NCI-H146 treated with DMSO at 0.1 percent for 48 hours (cell line): Measurements from ENCODE around the gene ANK2.
A peak's percentile ranks its signal among the peaks of the same experiment; 100 is the strongest.
"Not testable (repeated sequence)": the region's sequence is repeated elsewhere in the genome, so short reads cannot be mapped to it uniquely, and the experiment has no call there.

Source experiments
- DNase-seq: peaks from one replicate; lab custom pipeline; 2025; ENCODE audit not compliant: unreplicated experiment; lab: John Stamatoyannopoulos, UW

The ANK2 gene

DNA sequence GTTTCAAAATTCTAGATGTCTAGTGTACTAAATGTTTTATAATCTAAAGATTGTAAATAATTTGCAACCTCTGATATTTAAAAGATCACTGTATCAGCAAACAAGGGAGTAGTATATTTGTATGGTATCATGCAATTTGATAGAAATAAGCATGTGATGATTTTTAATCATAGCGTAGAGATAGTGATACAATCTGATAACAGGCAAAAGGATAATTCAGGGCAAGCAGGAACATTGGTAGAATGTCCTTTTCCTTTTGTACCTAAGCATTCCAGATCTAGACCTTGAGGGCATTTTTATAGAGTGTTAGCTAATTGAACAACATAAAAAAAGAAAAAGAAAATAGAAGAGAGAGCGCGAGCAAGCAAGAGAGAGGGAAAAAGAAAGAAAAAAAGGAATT is 1.4 kb downstream of the ANK2 start:
- no peak for DNase-seq

DNA sequence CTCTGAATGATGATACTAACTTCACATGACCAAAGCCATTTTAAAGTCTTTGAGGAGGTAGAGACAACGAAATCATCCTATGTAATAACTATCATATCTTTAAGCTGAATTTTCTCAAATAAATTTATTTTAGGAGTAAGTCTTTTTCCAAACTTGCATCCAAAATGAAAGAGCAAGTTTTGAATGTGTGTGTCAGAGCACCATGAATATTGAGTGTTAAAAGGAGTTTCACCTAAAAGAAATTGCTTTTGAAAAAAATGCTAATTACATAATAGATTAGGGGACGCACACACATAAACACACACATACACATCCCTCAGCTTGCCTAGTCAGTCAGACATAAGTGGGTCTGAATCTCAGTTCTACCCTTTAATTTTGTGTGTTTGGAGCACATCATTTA is 1.9 kb downstream of the ANK2 start:
- no peak for DNase-seq

DNA sequence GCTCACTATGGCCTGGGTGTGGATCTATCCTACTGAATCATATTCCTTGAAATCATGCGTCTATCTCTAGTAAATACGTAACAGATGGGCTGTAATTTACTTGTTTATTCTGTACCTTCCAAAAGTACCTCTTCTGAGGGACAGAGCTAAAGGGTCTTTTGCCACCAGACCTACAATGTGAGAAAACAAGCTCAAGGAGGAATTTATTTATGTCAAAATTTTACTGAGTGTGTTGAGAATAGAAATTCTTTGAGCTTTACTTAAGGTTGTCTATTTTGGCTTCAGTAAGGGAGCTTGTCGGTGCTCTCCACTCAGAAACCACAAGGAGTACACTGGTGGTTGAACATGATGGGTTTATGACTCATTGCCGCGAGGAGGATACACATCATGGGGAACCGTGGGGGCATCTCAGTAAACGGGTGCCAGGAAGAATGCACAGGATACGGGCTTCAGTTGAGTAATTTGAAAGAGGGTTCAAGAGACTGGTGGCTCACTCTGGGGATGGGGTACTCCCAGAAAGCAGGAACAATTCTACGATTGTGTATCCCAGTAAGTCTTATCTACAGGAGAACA is 3.0 kb downstream of the ANK2 start:
- no peak for DNase-seq

DNA sequence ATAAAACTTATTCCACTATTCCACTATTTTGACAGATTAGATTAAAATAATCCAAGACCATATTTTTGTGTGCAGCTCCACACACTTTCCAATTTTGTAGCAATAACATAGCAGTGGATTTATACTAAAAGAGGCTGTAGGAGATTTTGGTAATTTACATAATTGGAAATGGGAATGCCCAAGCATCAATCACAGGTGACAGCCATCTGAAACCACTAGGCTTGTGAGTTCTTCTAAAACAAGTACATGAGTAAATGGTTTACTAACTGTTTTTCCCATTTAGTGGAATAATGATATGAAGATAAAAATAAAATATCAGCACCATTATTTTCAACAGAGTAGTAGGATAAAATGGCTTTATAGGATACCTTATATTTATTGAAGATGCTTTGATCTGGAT is 4.4 kb downstream of the ANK2 start:
- no peak for DNase-seq

DNA sequence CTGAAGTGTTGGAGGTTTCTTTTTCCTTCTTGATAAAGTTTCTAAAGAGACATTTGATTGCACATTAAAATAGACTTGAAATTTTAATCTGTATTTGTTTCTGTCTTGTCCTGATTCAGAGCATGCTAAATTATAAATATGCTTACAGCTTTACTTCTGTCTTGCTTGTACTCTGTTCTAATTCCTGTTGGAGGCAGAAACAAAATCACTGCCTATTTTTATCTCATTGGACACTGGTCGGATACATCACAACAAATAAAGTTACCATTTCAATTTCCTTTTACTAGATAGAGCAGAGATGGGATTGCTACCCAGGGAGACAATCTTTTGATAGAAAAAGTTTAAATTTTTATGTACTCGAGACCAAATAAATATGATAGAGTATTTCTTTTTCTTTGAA is 6.9 kb downstream of the ANK2 start:
- no peak for DNase-seq

DNA sequence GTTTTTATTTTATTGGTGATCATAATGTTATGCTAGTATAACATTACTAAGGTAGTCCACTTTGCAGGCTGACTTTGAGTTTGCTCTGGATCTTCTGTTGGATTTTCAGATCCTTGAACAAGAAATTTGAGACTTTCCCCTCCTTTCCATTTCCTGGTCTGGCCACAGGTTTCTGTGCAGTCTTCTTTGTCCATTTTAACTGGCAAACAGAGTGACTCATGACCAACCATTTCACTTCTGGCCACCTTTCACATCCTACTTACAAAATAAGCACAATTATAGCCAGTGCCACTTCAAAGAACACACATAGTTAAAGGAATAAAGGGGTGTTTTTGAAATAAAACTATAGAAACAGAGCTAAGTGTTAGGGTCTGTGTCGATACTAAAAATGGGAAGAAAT is 8.4 kb downstream of the ANK2 start:
- peak; percentile 35 for DNase-seq

DNA sequence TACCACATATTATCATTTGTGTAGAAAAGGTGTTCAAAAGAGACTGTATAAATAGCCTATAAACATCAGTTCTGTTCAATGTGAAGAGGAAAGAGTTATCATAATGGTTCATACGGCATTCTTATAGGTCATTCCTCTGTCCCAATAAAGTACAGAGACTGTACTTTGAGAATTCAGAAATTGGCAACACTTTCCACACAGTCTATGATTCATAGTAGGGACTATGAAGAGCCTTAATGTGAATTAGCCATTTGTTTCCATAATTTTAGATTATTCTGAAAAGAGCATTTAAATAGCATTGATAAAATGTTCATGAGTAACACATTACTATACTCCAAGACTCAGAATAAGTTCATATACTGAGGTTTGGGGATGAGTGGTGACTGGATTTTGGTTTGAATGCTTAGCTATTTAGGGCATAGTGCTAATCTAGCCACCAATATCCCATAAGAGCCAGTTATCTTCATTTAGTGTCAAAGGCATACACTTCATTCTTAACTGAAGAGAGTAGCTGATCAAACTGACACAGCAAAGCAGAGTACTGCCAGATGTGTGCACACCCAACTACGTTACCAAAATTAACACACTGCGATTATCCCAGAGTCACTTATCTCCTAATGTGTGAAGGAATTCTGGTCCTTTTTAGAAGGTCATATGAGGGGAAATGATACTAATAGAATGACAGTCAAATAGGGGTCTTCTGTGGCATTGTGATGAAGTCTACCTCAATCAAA is 10.2 kb downstream of the ANK2 start:
- no peak for DNase-seq

DNA sequence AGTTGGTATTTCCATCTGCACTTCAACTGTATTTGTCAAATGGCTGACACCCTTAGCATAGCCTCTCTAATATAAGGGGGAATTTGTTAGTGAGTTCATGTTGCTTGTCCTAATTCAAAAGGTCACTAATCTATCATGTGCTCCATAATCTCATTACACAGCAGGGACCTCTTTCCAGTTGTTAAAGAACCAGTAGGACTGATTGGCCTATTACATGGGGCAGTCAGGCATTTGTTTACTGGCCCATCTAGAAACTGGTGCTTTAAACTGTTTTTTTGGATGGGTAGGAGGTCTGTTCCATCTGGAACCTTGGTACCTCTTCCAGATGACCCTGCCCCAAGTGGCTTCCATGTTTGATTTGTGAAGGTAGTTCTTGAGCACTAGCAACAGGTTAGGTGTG is 11.4 kb downstream of the ANK2 start:
- DNase-seq: peak; percentile 69

DNA sequence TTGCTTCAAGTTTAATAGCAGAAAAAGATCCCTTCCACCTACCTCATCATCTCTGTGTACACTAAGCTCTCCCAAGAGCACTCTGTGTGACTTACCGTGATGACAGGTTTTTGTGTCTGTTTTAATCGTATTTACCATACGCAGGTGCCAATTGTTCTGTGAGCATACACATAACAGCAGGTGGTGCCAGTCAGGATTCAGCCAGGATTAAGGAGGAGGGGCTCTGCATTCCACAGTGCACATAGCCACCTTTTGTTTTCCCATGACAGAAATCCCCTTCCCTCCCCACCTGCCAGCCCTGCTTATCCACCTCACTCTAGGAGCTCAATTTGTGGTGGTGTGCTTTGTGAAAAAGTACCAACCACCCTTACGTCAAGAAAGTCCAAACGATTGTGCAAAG is 14.8 kb downstream of the ANK2 start:
- DNase-seq: peak; percentile 97

DNA sequence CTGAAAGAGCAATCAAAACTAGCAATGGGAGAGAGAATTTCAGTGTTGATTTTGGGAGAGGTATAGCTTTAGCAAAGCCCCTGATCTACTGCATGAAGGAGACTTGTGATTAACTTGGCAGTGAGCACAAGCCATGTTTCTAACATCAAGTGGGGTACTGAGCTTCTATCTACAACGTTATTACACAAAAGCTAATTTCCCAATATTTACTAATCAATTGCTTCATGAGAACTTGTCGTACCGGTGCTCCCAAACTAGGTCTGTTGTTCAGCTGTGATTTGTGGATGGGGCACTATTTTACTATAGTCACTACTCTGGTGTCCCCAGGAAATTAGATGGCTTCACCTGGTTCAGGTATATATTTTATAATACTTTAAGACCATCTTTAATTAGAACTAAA is 16.2 kb downstream of the ANK2 start:
- DNase-seq: no peak

DNA sequence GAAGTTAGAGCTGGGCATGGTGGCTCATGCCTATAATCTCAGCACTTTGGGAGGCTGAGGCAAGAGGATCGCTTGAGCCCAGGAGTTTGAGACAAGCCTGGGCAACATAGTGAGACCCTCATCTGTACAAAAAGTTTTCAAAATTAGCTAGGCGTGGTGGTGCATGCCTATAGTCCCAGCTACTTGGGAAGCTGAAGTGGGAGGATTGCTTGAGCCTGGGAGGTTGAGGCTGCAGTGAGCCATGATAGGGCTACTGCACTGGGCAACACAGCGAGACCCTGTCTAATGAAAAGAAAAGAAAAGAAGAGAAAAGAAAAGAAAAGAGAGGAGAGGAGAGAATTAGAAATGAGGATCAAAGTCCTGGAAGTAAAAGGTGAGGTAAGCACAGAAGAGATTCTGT is 19.3 kb downstream of the ANK2 start:
- DNase-seq: not testable (repeated sequence)

DNA sequence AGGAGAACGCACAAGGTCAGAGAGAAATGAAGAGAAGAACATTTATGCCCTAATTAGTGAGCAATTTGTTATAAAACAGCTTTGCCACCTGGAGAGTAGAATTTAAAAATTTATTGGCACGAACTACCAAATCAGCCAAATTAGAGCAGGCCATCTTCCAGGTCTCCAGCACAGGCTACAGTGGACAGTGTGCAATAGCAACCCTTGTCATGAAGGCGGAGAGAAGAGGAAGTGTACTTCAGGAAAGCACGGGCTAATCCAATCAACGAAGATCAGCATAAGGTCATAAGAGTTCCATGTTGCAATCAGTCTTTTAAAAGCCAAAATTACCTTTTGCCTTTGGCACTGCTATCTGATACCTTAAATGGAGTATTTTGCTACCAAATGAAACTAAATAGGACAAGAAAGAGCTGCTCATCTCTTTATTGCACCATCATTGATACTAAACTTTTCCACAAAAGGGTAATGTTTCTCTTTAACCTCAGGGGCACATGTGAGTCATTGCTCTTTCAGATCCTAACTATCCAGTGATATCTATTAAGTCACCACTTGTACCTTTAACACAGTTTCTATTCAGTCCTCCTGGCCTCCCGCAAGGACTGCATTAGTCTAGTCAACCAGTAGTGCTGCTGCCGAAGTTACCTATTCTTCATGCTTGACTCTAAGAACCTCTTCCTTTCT is 19.9 kb downstream of the ANK2 start:
- DNase-seq: no peak

DNA sequence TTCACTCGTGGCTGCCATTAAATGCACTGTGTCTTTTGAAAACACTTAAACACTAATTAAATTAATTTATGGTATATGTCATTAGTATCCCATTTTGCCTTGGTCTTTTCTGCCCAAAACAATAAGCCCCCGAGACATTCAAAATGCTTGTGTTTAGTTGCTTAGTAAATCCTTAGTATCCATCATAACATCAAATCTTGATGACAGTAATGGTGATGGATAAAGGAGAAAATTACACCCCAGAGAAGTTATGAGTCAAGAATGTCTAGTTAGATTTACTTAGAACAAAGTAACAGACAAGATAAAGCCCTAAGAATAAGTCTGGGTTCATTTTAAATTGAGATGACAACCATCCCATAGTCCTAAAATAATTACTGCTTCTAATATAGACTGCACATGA is 21.3 kb downstream of the ANK2 start:
- no peak for DNase-seq

DNA sequence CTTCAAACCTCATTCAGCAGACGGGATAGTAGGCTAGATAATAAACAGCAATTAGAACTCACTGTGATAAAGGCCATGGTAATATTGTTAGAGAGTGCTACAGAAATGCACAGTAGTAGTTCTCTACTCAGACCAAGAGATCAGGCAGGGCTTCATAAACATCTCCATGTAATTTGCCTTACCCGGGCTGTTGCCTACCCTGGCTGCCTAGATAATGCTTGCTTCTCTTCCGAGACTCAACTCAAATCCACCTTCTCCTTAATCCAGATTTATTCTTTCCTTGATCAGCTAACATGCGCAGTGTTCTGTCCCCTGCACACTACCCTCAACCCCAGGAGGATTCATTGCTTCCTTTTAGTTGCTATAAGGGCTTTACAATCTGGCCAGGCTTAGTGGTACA is 21.8 kb downstream of the ANK2 start:
- no peak for DNase-seq

DNA sequence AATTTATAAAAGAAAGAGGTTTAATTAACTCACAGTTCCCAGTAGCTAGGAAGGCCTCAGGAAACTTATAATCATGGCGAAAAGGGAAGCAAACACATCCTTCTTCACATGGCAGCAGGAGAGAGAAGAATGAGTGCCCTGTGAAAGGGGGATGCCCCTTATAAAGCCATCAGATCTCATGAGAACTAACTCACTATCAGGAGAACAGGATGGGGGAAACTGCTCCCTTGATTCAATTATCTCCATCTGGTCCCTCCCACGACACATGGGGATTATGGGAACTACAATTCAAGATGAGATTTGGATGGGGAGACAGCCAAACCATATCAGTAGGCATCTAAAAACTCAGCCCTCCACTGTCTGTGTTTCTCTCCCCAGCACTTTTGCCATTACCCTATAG is 22.4 kb downstream of the ANK2 start:
- no peak for DNase-seq

DNA sequence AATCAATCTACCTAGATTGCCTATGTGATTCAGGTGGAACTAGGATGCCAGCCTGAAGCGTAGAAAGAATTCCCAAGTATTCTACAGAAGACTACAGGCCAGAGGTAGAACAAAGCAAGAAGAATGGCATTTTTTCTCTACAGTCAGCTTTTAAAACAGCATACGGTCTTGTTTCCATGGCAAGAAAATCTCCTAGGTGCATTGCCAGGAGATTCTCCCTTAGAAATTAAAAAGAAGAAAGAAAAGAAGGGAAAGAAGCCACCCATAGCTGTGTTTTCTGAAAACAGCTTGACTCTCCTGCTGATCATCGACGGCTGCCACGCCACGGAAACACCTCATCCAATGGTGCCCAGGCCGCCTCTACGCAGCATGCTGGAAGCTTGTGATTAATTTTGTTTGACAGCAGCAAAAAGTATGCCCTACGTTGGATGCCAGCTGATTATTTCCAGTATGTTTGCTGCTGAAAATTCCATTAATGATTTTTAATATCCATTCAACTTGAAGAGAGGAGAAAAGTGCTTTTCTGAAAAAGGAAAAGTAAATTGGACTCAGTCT is 24.1 kb downstream of the ANK2 start:
- DNase-seq: no peak

DNA sequence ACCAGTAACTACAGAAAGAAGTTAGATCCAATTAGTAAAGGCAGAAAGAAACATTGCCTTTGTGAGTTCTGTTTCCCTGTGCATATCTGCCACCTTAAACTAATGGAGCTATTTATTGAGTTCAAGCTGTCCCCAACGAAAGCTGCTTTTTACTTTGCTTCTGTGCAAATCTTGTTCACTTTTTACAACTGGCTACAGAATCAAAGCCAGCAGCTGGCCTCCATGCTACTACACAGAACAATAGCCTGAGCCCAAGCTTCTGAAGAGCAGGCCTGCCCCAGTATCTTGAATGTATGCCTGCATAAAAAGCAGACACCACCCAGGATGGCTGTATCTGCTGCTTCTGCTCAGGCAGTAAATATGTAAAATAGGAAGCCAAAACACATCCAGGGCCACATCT is 28.1 kb downstream of the ANK2 start:
- no peak for DNase-seq

DNA sequence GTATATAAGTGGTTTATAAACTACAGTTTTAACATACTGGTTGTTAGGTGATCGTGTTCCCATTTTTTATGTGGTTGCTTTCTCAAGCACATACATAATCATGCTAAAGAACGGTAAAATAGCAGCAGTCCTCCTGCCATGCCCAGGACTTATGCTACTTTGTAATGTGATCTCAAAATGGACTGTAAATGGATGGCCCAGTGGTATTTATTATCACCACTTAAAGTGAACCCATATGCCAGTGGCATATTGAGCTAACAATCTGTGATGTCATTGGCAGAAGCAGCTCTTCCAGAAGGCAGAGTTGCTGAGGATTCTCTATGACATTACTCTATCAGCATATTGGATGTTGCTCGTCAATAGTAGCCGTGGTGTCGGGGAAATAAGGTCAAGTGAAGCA is 28.6 kb downstream of the ANK2 start:
- no peak for DNase-seq

DNA sequence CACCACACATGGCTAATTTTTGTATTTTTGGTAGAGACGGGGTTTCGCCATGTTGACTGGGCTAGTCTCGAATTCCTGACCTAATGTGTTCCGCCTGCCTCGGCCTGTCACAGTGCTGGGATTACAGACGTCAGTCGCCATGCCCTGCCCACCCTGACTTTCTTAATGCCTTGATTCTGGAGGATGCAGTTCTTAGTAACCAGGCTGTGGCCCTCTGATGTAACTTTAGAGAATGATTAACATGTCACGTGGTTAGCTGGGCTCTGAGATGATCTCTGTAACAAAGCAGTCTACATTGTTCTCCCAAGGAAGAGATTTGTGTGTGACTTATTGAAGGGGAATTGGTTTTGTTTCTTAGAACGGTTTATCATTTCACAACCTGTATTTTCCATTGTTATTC is 30.6 kb downstream of the ANK2 start:
- DNase-seq: no peak

DNA sequence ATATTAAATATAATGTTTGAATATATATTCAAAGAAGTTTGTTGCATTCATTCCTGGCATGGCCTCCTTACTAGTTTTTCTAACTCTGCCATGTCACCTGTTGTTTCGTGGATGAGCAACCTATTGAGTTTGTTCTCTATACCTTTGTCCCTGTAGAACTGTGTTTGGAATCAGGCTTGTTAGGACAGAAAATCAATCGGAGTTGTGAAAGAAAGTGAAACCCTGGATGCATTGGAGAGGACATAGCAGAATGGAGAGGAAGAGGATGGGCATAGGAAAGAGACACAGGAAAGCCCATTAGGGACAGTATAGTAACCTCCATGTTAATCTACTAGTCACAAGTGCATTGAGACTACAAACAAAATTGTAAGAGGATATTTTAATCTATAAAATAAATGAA is 31.2 kb downstream of the ANK2 start:
- no peak for DNase-seq

DNA sequence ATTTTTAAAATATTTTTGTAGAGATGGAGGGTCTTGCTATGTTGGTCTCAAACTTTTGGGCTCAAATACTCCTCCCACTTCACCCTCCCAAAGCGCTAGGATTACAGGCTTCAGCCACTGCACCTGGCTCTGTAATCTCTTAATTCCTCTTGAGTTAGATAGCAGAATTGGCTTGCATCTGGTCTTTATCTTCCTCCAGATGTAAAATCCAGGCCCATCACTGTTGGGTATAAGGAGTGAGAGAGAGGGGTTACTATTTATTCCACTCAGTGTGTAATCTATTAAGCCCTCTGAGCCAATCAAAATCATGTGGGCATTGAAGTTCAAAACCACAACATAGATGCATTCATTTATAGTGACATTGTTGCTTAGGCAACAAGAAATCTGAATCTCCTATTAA is 33.9 kb downstream of the ANK2 start:
- DNase-seq: no peak

DNA sequence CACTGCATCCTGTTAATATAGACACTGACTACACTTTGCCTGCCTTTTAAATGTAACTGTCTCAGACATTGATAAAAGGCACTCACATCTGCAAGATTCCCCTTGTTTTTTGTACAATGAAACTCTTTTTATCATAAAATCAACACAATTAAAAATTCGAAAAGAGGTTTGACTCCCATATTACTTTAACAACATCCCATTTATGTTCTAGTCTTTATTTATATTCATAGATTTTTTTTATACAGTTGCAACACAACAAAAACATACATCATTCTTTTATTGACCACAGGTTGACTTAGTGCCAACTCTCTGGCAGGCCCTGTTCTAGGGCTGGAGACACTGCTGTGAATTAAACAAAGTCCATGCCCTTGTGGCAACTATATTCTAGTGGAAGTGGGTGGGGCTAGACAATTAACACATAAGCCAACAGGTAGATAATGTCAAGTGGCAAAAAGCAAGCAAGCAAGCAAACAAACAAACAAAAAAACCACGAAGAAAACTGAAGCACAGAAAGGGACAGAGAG is 36.8 kb downstream of the ANK2 start:
- DNase-seq: no peak
